Activated CD8-positive, alpha-beta memory T cell treated with anti-CD3 and anti-CD28 coated beads, Interleukin-2, amount 10 ng/mL, durations not matched to agents 7 days and 5 days (primary cell): ENCODE results near the gene GRWD1. TPM values are rescaled to one million over a fixed set of nuclear protein-coding genes. Genes with fewer than 3 reads are reported as not detected.

ENCODE experiments used
- ATAC-seq: fragments of 150-1000 bp; cut with Tn5 transposase; one replicate; pipeline ENCODE4 v1.10.0; 2021; ENCODE audit warnings: moderate library complexity
- CTCF ChIA-PET: fragments of 350-600 bp; sonication (Branson Sonifier 250); formaldehyde crosslinking; loops from one replicate; lab custom pipeline; 2021; ENCODE audit warnings: antibody characterized with exemption; lab: Charles Lee
- DNase-seq: peaks from one replicate; pipeline ENCODE4 v3.0.0-alpha.2; 2020
- H3K27ac Mint-ChIP-seq: one replicate; pipeline ENCODE4 v1.8.0; 2021; ENCODE audit warnings: mild to moderate bottlenecking, mixed read lengths
- H3K27me3 Mint-ChIP-seq: one replicate; pipeline ENCODE4 v1.8.0; 2021; ENCODE audit warnings: mixed read lengths
- H3K36me3 Mint-ChIP-seq: one replicate; pipeline ENCODE4 v1.8.0; 2021; ENCODE audit warnings: mild to moderate bottlenecking, mixed read lengths
- H3K4me1 Mint-ChIP-seq: one replicate; pipeline ENCODE4 v1.8.0; 2021; ENCODE audit warnings: mixed read lengths
- H3K4me3 Mint-ChIP-seq: one replicate; pipeline ENCODE4 v1.8.0; 2021; ENCODE audit warnings: mild to moderate bottlenecking, moderate library complexity, mixed read lengths
- H3K9me3 Mint-ChIP-seq: one replicate; pipeline ENCODE4 v1.8.0; 2022; ENCODE audit warnings: low read depth, mixed read lengths
- total RNA-seq, 2 experiments: library from RNA; stranded (reverse); gene quantifications; one replicate each; pipeline ENCODE4 v1.2.3, GENCODE V29; 2021

Gene GRWD1
- total RNA-seq, 2 experiments from 2014 or later = 37.9 to 58.7 TPM

GRCh38 chr19:48469934-48470680, 24.3 kb downstream of the GRWD1 start:
- Mint-ChIP-seq H3K27me3 (no peaks in the 10 kb centered on the region), H3K4me3 (peak overlapping the region; percentile 83), H3K27ac (peak overlapping the region; percentile 61), H3K36me3 (peaks cover 12% of the 10 kb centered on the region), H3K9me3 (no peaks in the 10 kb centered on the region), H3K4me1 (peaks cover 28% of the 10 kb centered on the region)
- CTCF ChIA-PET = interaction anchor here (0.7 to 1.2 kb wide), 6 partner anchors 11 to 156 kb away, joined by 3 to 4 read pairs (median 3); partner anchors contain the start of gene GRWD1
- ATAC-seq = no peak
- no peak for DNase-seq

- H3K4me1 Mint-ChIP-seq = peaks cover 21% of the 10 kb centered on the region
- ATAC-seq (no peak), DNase-seq (no peak)
- peak overlapping the region; percentile 48 for H3K4me3 Mint-ChIP-seq
- no peaks in the 10 kb centered on the region for H3K9me3 Mint-ChIP-seq
- H3K36me3 Mint-ChIP-seq = peaks cover 12% of the 10 kb centered on the region
- no peaks in the 10 kb centered on the region for H3K27me3 Mint-ChIP-seq
- H3K27ac Mint-ChIP-seq = peak overlapping the region; percentile 2
- CTCF ChIA-PET = interaction anchor here (1.1 kb wide), 1 partner anchor 10 kb away, joined by 3 read pairs; no protein-coding TSS in a partner anchor
Observed at GRCh38 chr19:48470856-48471255, 25.1 kb downstream of the GRWD1 start.

GRCh38 chr19:48471836-48472235, 26.1 kb downstream of the GRWD1 start:
- peaks cover 21% of the 10 kb centered on the region for H3K4me1 Mint-ChIP-seq
- ATAC-seq (no peak), DNase-seq (no peak)
- no peaks in the 10 kb centered on the region for H3K27me3 Mint-ChIP-seq
- no peaks in the 10 kb centered on the region for H3K9me3 Mint-ChIP-seq
- H3K36me3 Mint-ChIP-seq = peaks cover 12% of the 10 kb centered on the region
- CTCF ChIA-PET = no interaction called here
- H3K4me3 Mint-ChIP-seq = no peak overlapping the region
- H3K27ac Mint-ChIP-seq = peak overlapping the region; percentile 70

GRCh38 chr19:48473161-48473966, 27.6 kb downstream of the GRWD1 start:
- CTCF ChIA-PET = interaction anchor here (0.6 to 3.6 kb wide), 2 partner anchors 16 to 122 kb away, joined by 3 to 16 read pairs; no protein-coding TSS in a partner anchor
- H3K4me1 Mint-ChIP-seq = peaks cover 16% of the 10 kb centered on the region
- H3K36me3 Mint-ChIP-seq = peaks cover 12% of the 10 kb centered on the region
- H3K4me3 Mint-ChIP-seq = no peak overlapping the region
- no peaks in the 10 kb centered on the region for H3K27me3 Mint-ChIP-seq
- no peak overlapping the region for H3K27ac Mint-ChIP-seq
- H3K9me3 Mint-ChIP-seq = no peaks in the 10 kb centered on the region
- no peak for DNase-seq
- no peak for ATAC-seq

- Mint-ChIP-seq H3K27me3 (no peaks in the 10 kb centered on the region), H3K4me1 (peaks cover 11% of the 10 kb centered on the region), H3K4me3 (no peak overlapping the region), H3K27ac (no peak overlapping the region), H3K36me3 (peaks cover 12% of the 10 kb centered on the region), H3K9me3 (no peaks in the 10 kb centered on the region)
- ATAC-seq (no peak), DNase-seq (no peak)
- CTCF ChIA-PET = interaction anchor here (3.6 kb wide), 1 partner anchor 16 kb away, joined by 16 read pairs; no protein-coding TSS in a partner anchor
Observed at GRCh38 chr19:48474084-48474592, 28.4 kb downstream of the GRWD1 start.

GRCh38 chr19:48475369-48476068, 29.7 kb downstream of the GRWD1 start:
- no peak overlapping the region for H3K4me3 Mint-ChIP-seq
- H3K4me1 Mint-ChIP-seq = peaks cover 9% of the 10 kb centered on the region
- CTCF ChIA-PET = interaction anchor here (1.2 to 3.6 kb wide), 3 partner anchors 14 to 84 kb away, joined by 3 to 16 read pairs (median 3); partner anchors contain the start of gene KDELR1
- H3K27ac Mint-ChIP-seq = no peak overlapping the region
- ATAC-seq (no peak), DNase-seq (no peak)
- no peaks in the 10 kb centered on the region for H3K9me3 Mint-ChIP-seq
- H3K36me3 Mint-ChIP-seq = peaks cover 12% of the 10 kb centered on the region
- H3K27me3 Mint-ChIP-seq = no peaks in the 10 kb centered on the region

GRCh38 chr19:48476176-48476575, 30.4 kb downstream of the GRWD1 start:
- ATAC-seq (no peak), DNase-seq (no peak)
- no peak overlapping the region for H3K4me3 Mint-ChIP-seq
- CTCF ChIA-PET = interaction anchor here (1.2 to 3.6 kb wide), 3 partner anchors 14 to 85 kb away, joined by 3 to 16 read pairs (median 3); partner anchors contain the start of gene KDELR1
- H3K4me1 Mint-ChIP-seq = peaks cover 14% of the 10 kb centered on the region
- no peaks in the 10 kb centered on the region for H3K27me3 Mint-ChIP-seq
- H3K36me3 Mint-ChIP-seq = peaks cover 9% of the 10 kb centered on the region
- no peaks in the 10 kb centered on the region for H3K9me3 Mint-ChIP-seq
- no peak overlapping the region for H3K27ac Mint-ChIP-seq

- peaks cover 18% of the 10 kb centered on the region for H3K4me1 Mint-ChIP-seq
- no peak overlapping the region for H3K27ac Mint-ChIP-seq
- H3K4me3 Mint-ChIP-seq = no peak overlapping the region
- H3K27me3 Mint-ChIP-seq = no peaks in the 10 kb centered on the region
- DNase-seq (no peak), ATAC-seq (no peak)
- H3K36me3 Mint-ChIP-seq = peaks cover 6% of the 10 kb centered on the region
- no peaks in the 10 kb centered on the region for H3K9me3 Mint-ChIP-seq
- CTCF ChIA-PET = no interaction called here
Observed at GRCh38 chr19:48477067-48477685, 31.4 kb downstream of the GRWD1 start.

- Mint-ChIP-seq H3K4me3 (no peak overlapping the region), H3K27ac (no peak overlapping the region), H3K27me3 (no peaks in the 10 kb centered on the region), H3K36me3 (peaks cover 3% of the 10 kb centered on the region), H3K4me1 (peaks cover 18% of the 10 kb centered on the region), H3K9me3 (no peaks in the 10 kb centered on the region)
- ATAC-seq (no peak), DNase-seq (no peak)
- CTCF ChIA-PET = interaction anchor here (4.4 kb wide), 1 partner anchor 12 kb away, joined by 36 read pairs; no protein-coding TSS in a partner anchor
Observed at GRCh38 chr19:48477698-48478338, 32.0 kb downstream of the GRWD1 start.

- CTCF ChIA-PET = interaction anchor here (4.4 kb wide), 1 partner anchor 11 kb away, joined by 36 read pairs; no protein-coding TSS in a partner anchor
- H3K27me3 Mint-ChIP-seq = no peaks in the 10 kb centered on the region
Observed at GRCh38 chr19:48478339-48479256, 32.8 kb downstream of the GRWD1 start.

GRCh38 chr19:48479686-48480085, 33.9 kb downstream of the GRWD1 start:
- DNase-seq (no peak), ATAC-seq (no peak)
- H3K27ac Mint-ChIP-seq = peak overlapping the region; percentile 23
- H3K4me1 Mint-ChIP-seq = peaks cover 15% of the 10 kb centered on the region
- H3K27me3 Mint-ChIP-seq = no peaks in the 10 kb centered on the region
- H3K4me3 Mint-ChIP-seq = no peak overlapping the region
- H3K9me3 Mint-ChIP-seq = no peaks in the 10 kb centered on the region
- no peaks in the 10 kb centered on the region for H3K36me3 Mint-ChIP-seq
- CTCF ChIA-PET = interaction anchor here (0.6 to 4.4 kb wide), 4 partner anchors 10 to 165 kb away, joined by 3 to 36 read pairs (median 4); partner anchors contain the start of gene KDELR1

More at GRCh38 chr19:48478339-48479256, 32.8 kb downstream of the GRWD1 start:
- ATAC-seq (no peak), DNase-seq (no peak)
- no peak overlapping the region for H3K4me3 Mint-ChIP-seq
- H3K36me3 Mint-ChIP-seq = peaks cover 3% of the 10 kb centered on the region
- peaks cover 18% of the 10 kb centered on the region for H3K4me1 Mint-ChIP-seq
- H3K9me3 Mint-ChIP-seq = no peaks in the 10 kb centered on the region
- H3K27ac Mint-ChIP-seq = no peak overlapping the region
